DND-41 (cell line): ENCODE results near the gene NTM.

ENCODE experiments used
- CTCF ChIP-seq: IDR thresholded peaks from 2 replicates; pipeline ENCODE4 v1.5.1; 2012; ENCODE audit warnings: borderline replicate concordance, low read length, moderate library complexity, mild to moderate bottlenecking; ENCODE audit not compliant: poor library complexity, severe bottlenecking; ENCODE audit errors: extremely low read depth
- EZH2 ChIP-seq: IDR thresholded peaks from 3 replicates; pipeline ENCODE4 v1.6.1; 2012; ENCODE audit warnings: borderline replicate concordance, low read depth, mild to moderate bottlenecking, moderate library complexity, low read length, inconsistent platforms; ENCODE audit not compliant: severe bottlenecking

- TF ChIP-seq EZH2 (no peak), CTCF (no peak)
Observed at GRCh38 chr11:132114743-132115142, 744.3 kb downstream of the NTM start.
